H9 (cell line): ENCODE measurements around the gene RAB3C. TPM values are rescaled to one million over a fixed set of nuclear protein-coding genes. Genes with fewer than 3 reads are reported as not detected.

Experiments used
- DNase-seq: peaks from one replicate; pipeline ENCODE4 v3.0.0-alpha.2; 2017
- H2AFZ ChIP-seq: one replicate; pipeline ENCODE4 v1.6.1; 2013; ENCODE audit warnings: mild to moderate bottlenecking, low read length, control low read depth, moderate library complexity
- H2AK5ac ChIP-seq: 2 replicates; pipeline ENCODE4 v1.6.1; 2013; ENCODE audit warnings: low read length, control low read depth, mixed read lengths; ENCODE audit not compliant: insufficient read length
- H2BK120ac ChIP-seq: one replicate; pipeline ENCODE4 v1.6.1; 2013; ENCODE audit warnings: low read depth, mild to moderate bottlenecking, low read length, control low read depth, inconsistent platforms; ENCODE audit not compliant: poor library complexity, severe bottlenecking
- H2BK12ac ChIP-seq: 2 replicates; pipeline ENCODE4 v1.6.1; 2013; ENCODE audit warnings: low read length, control low read depth, mixed read lengths, low read depth; ENCODE audit not compliant: insufficient read length
- H2BK15ac ChIP-seq: 2 replicates; pipeline ENCODE4 v1.6.1; 2013; ENCODE audit warnings: low read depth, low read length, control low read depth
- H2BK20ac ChIP-seq: one replicate; pipeline ENCODE4 v1.6.1; 2013; ENCODE audit warnings: low read depth, mild to moderate bottlenecking, low read length, control low read depth, inconsistent platforms; ENCODE audit not compliant: poor library complexity, severe bottlenecking
- H2BK5ac ChIP-seq: 2 replicates; pipeline ENCODE4 v1.6.1; 2013; ENCODE audit warnings: low read length, control low read depth, mixed read lengths; ENCODE audit not compliant: insufficient read length
- H3K14ac ChIP-seq: 2 replicates; pipeline ENCODE4 v1.6.1; 2013; ENCODE audit warnings: low read length, control low read depth; ENCODE audit not compliant: insufficient read depth
- H3K18ac ChIP-seq: 2 replicates; pipeline ENCODE4 v1.6.1; 2013; ENCODE audit warnings: low read depth, mild to moderate bottlenecking, mixed read lengths, low read length, control low read depth; ENCODE audit not compliant: insufficient read length
- H3K23ac ChIP-seq: 2 replicates; pipeline ENCODE4 v1.6.1; 2013; ENCODE audit warnings: low read length, control low read depth, mixed read lengths, low read depth; ENCODE audit not compliant: insufficient read length
- H3K23me2 ChIP-seq: 2 replicates; pipeline ENCODE4 v1.6.1; 2013; ENCODE audit warnings: low read depth, mild to moderate bottlenecking, mixed read lengths, low read length, control low read depth; ENCODE audit not compliant: insufficient read length, poor library complexity, severe bottlenecking
- H3K27ac ChIP-seq: 2 replicates; pipeline ENCODE4 v1.5.1; 2013; ENCODE audit warnings: low read length, control low read depth, mixed read lengths, low read depth; ENCODE audit not compliant: insufficient read length
- H3K27me3 ChIP-seq: 2 replicates; pipeline ENCODE4 v1.6.1; 2013; ENCODE audit warnings: low read length, control low read depth, inconsistent platforms; ENCODE audit not compliant: insufficient read depth
- H3K4ac ChIP-seq: 2 replicates; pipeline ENCODE4 v1.6.1; 2013; ENCODE audit warnings: low read depth, mild to moderate bottlenecking, control low read depth, inconsistent platforms, low read length, moderate library complexity
- H3K4me1 ChIP-seq: 2 replicates; pipeline ENCODE4 v1.6.1; 2013; ENCODE audit warnings: low read length, control low read depth, inconsistent platforms; ENCODE audit not compliant: insufficient read depth
- H3K4me2 ChIP-seq: 2 replicates; pipeline ENCODE4 v1.6.1; 2013; ENCODE audit warnings: low read length, control low read depth, mixed read lengths; ENCODE audit not compliant: insufficient read length, insufficient read depth
- H3K56ac ChIP-seq: 2 replicates; pipeline ENCODE4 v1.6.1; 2013; ENCODE audit warnings: low read depth, mild to moderate bottlenecking, mixed read lengths, low read length, control low read depth; ENCODE audit not compliant: insufficient read length
- H3K79me1 ChIP-seq: 2 replicates; pipeline ENCODE4 v1.6.1; 2013; ENCODE audit warnings: low read depth, mild to moderate bottlenecking, moderate library complexity, low read length, control low read depth, inconsistent platforms; ENCODE audit not compliant: insufficient read depth, poor library complexity, severe bottlenecking
- H3K79me2 ChIP-seq: 2 replicates; pipeline ENCODE4 v1.6.1; 2013; ENCODE audit warnings: low read length, control low read depth, inconsistent platforms; ENCODE audit not compliant: insufficient read depth
- H3K9ac ChIP-seq: 2 replicates; pipeline ENCODE4 v1.6.1; 2013; ENCODE audit warnings: low read length, control low read depth, mixed read lengths; ENCODE audit not compliant: insufficient read length; ENCODE audit errors: extremely low read depth
- H3K9me3 ChIP-seq: one replicate; pipeline ENCODE4 v1.6.1; 2013; ENCODE audit warnings: low read depth, low read length, inconsistent platforms; ENCODE audit not compliant: control insufficient read depth
- H3T11ph ChIP-seq: one replicate; pipeline ENCODE4 v1.6.1; 2013; ENCODE audit warnings: mild to moderate bottlenecking, low read length, control low read depth, inconsistent platforms
- H4K20me1 ChIP-seq: one replicate; pipeline ENCODE4 v1.6.1; 2013; ENCODE audit not compliant: control insufficient read depth, insufficient read length, insufficient read depth
- H4K5ac ChIP-seq: 2 replicates; pipeline ENCODE4 v1.6.1; 2013; ENCODE audit warnings: low read depth, mild to moderate bottlenecking, mixed read lengths, low read length, control low read depth; ENCODE audit not compliant: insufficient read length
- H4K8ac ChIP-seq: replicated peaks from 2 replicates; pipeline ENCODE4 v1.6.1; 2013; ENCODE audit warnings: low read length, control low read depth, mixed read lengths, low read depth; ENCODE audit not compliant: insufficient read length
- H4K91ac ChIP-seq: 2 replicates; pipeline ENCODE4 v1.6.1; 2013; ENCODE audit warnings: low read depth, mild to moderate bottlenecking, moderate library complexity, mixed read lengths, low read length, control low read depth; ENCODE audit not compliant: insufficient read length
- H3K27ac Mint-ChIP-seq, 3 experiments: 2 replicates in 2 of 3; 3 replicates in 1 of 3; pipeline ENCODE4 v1.8.0; 2020 to 2021; ENCODE audit warnings: mixed read lengths in 3 of 3, mild to moderate bottlenecking in 1 of 3, moderate library complexity in 1 of 3
- H3K27me3 Mint-ChIP-seq: 2 replicates; pipeline ENCODE4 v1.8.0; 2021; ENCODE audit warnings: low read depth, mild to moderate bottlenecking, moderate library complexity, mixed read lengths
- H3K36me3 Mint-ChIP-seq, 3 experiments: 2 replicates in 2 of 3; 3 replicates in 1 of 3; pipeline ENCODE4 v1.8.0; 2020 to 2021; ENCODE audit warnings: low read depth in 3 of 3, mixed read lengths in 3 of 3; ENCODE audit not compliant: insufficient read depth in 1 of 3
- H3K4me1 Mint-ChIP-seq, 2 experiments: 2 replicates each; pipeline ENCODE4 v1.8.0; 2020; ENCODE audit warnings: mixed read lengths in 2 of 2
- H3K4me3 Mint-ChIP-seq, 2 experiments: 2 replicates in 1 of 2; 3 replicates in 1 of 2; pipeline ENCODE4 v1.8.0; 2020 to 2021; ENCODE audit warnings: mild to moderate bottlenecking in 2 of 2, mixed read lengths in 2 of 2, moderate library complexity in 1 of 2
- H3K9me3 Mint-ChIP-seq, 2 experiments: 2 replicates in 1 of 2; 3 replicates in 1 of 2; pipeline ENCODE4 v1.8.0; 2020; ENCODE audit warnings: mild to moderate bottlenecking in 2 of 2, mixed read lengths in 2 of 2, moderate library complexity in 1 of 2
- CTCF ChIP-seq: fragments of 200-600 bp; sonication (generic); conservative IDR thresholded peaks from 3 replicates; pipeline ENCODE4 v1.8.0; 2021; ENCODE audit warnings: antibody characterized with exemption, mild to moderate bottlenecking
- WGBS: extraction: QIAGEN DNeasy Blood & Tissue Kit; methylation state at CpG from one replicate; pipeline ENCODE4 v1.1.7; 2013; ENCODE audit warnings: missing lambda C conversion rate, low lambda C conversion rate, mixed read lengths; ENCODE audit not compliant: insufficient read length; ENCODE audit errors: extremely low coverage; 5-methylcytosine and 5-hydroxymethylcytosine counted together
- total RNA-seq: library from RNA; stranded (reverse); gene quantifications from 2 replicates; pipeline ENCODE4 v1.2.1, GENCODE V29; 2021

RAB3C gene
- total RNA-seq, 1 experiment from 2014 or later = 16.3 TPM

- H3K4ac ChIP-seq = no peak overlapping the region
These were observed 104.2 kb downstream of the RAB3C start for GRCh38 chr5:58687079-58687478.

More at GRCh38 chr5:58687079-58687478, 104.2 kb downstream of the RAB3C start:
- no peaks in the 10 kb centered on the region for H3K27me3 Mint-ChIP-seq
- Histone ChIP-seq H3K27me3 (no peaks in the 10 kb centered on the region), H3K18ac (no peak overlapping the region), H3K79me2 (no peaks in the 10 kb centered on the region), H3K23me2 (no peaks in the 10 kb centered on the region), H4K5ac (no peak overlapping the region), H2BK15ac (no peak overlapping the region), H3K4me2 (no peak overlapping the region), H2AK5ac (no peak overlapping the region), H2BK5ac (no peak overlapping the region), H3K23ac (no peak overlapping the region), H3K4me1 (no peaks in the 10 kb centered on the region), H4K91ac (no peak overlapping the region), H4K8ac (no peak overlapping the region), H2BK120ac (no peak overlapping the region), H3K9me3 (no peaks in the 10 kb centered on the region), H3K56ac (no peak overlapping the region), H3K27ac (no peak overlapping the region), H3K14ac (no peak overlapping the region), H3T11ph (no peak overlapping the region), H2BK12ac (no peak overlapping the region), H3K79me1 (no peaks in the 10 kb centered on the region), H4K20me1 (no peaks in the 10 kb centered on the region), H2BK20ac (no peak overlapping the region), H3K9ac (no peak overlapping the region), H2AFZ (no peak overlapping the region)
- no peaks in the 10 kb centered on the region; a peak in 1 of 7 replicates for H3K36me3 Mint-ChIP-seq
- no peak overlapping the region for H3K4me3 Mint-ChIP-seq
- WGBS = no CpG with 5 or more reads among the region's 2 CpGs
- H3K9me3 Mint-ChIP-seq = no peaks in the 10 kb centered on the region
- no peaks in the 10 kb centered on the region for H3K4me1 Mint-ChIP-seq
- H3K27ac Mint-ChIP-seq = no peak overlapping the region
- DNase-seq = no peak
- TF ChIP-seq CTCF = no peak
